HepG2 (cell line): Measurements from ENCODE around the gene RORB.

Experiments
- CCAR2 ChIP-seq: fragments of 200-400 bp; formaldehyde crosslinking; optimal IDR thresholded peaks from 2 replicates; pipeline ENCODE3; 2018; ENCODE audit warnings: low read depth, mild to moderate bottlenecking, low read length, moderate library complexity
- CHCHD3 ChIP-seq: sonication (generic); formaldehyde crosslinking; IDR thresholded peaks from 2 replicates; pipeline ENCODE4 v1.8.0; 2022; ENCODE audit warnings: mild to moderate bottlenecking, missing genetic modification reagents, moderate library complexity
- MYNN ChIP-seq: sonication (generic); formaldehyde crosslinking; IDR thresholded peaks from 2 replicates; pipeline ENCODE4 v1.4.0; 2020; ENCODE audit warnings: mild to moderate bottlenecking, low read depth, missing genetic modification reagents
- RAD21 ChIP-seq: fragments of 450-650 bp; formaldehyde crosslinking; IDR thresholded peaks from 2 replicates; pipeline ENCODE4 v1.5.0; 2020; ENCODE audit warnings: mild to moderate bottlenecking
- TBX3 ChIP-seq: fragments of 450-650 bp; IDR thresholded peaks from 2 replicates; pipeline ENCODE4 v1.6.1; 2017; ENCODE audit warnings: antibody characterized with exemption, mild to moderate bottlenecking, inconsistent platforms, borderline replicate concordance
- TFE3 ChIP-seq: IDR thresholded peaks from 2 replicates; pipeline ENCODE4 v1.6.1; 2016
- ZBTB8A ChIP-seq: sonication (generic); formaldehyde crosslinking; IDR thresholded peaks from 2 replicates; pipeline ENCODE4 v1.4.0; 2020; ENCODE audit warnings: mild to moderate bottlenecking, low read depth, missing genetic modification reagents, borderline replicate concordance
- ZNF629 ChIP-seq: sonication (generic); formaldehyde crosslinking; conservative IDR thresholded peaks from 2 replicates; pipeline ENCODE4 v1.5.0; 2020; ENCODE audit warnings: missing genetic modification reagents
- ZNF724P ChIP-seq: sonication (generic); formaldehyde crosslinking; IDR thresholded peaks from 2 replicates; pipeline ENCODE4 v1.8.0; 2022; ENCODE audit warnings: missing genetic modification reagents, borderline replicate concordance
- TF ChIP-seq, protein P1 (sequence below): sonication (generic); formaldehyde crosslinking; IDR thresholded peaks from one replicate; pipeline ENCODE4 v1.5.1; 2020; ENCODE audit warnings: mild to moderate bottlenecking, missing genetic modification reagents; ENCODE audit errors: not compliant biosample characterization
- TF ChIP-seq, protein P2 (sequence below): sonication (generic); formaldehyde crosslinking; IDR thresholded peaks from 2 replicates; pipeline ENCODE4 v1.5.0; 2020; ENCODE audit warnings: mild to moderate bottlenecking, missing genetic modification reagents, moderate library complexity
- TF ChIP-seq, protein P3 (sequence below): sonication (generic); formaldehyde crosslinking; IDR thresholded peaks from 2 replicates; pipeline ENCODE4 v1.5.1; 2020; ENCODE audit warnings: mild to moderate bottlenecking, missing genetic modification reagents, borderline replicate concordance

DNA sequence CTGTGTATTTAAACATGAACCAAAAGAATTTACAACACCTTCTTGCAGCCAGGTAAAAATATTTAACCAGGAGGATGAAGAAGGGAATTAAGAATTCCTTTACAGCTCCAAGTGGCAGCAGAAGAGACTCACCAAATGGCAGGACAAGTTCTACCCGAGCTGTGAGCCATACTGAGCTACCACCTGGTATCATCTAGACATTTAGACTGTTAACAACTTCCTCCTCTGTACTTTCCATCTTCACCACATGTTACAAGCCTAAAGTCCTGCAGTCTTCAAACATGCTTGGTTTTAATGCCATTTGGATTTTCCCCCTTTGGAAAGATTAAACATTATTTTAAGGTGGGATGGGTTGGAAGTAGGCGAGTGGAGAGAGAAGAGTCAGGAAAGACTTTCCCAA, 200.4 kb downstream of the RORB start:
- TF ChIP-seq MYNN (no peak), ZBTB8A (CRISPR knock-in tag) (no peak), ZNF724P (CRISPR knock-in tag) (no peak), ZNF629 (CRISPR knock-in tag) (no peak), RAD21 (no peak), CHCHD3 (CRISPR knock-in tag) (no peak), CCAR2 (no peak), TBX3 (no peak), TFE3 (CRISPR knock-in tag) (no peak)
- TF ChIP-seq, protein P1, sequence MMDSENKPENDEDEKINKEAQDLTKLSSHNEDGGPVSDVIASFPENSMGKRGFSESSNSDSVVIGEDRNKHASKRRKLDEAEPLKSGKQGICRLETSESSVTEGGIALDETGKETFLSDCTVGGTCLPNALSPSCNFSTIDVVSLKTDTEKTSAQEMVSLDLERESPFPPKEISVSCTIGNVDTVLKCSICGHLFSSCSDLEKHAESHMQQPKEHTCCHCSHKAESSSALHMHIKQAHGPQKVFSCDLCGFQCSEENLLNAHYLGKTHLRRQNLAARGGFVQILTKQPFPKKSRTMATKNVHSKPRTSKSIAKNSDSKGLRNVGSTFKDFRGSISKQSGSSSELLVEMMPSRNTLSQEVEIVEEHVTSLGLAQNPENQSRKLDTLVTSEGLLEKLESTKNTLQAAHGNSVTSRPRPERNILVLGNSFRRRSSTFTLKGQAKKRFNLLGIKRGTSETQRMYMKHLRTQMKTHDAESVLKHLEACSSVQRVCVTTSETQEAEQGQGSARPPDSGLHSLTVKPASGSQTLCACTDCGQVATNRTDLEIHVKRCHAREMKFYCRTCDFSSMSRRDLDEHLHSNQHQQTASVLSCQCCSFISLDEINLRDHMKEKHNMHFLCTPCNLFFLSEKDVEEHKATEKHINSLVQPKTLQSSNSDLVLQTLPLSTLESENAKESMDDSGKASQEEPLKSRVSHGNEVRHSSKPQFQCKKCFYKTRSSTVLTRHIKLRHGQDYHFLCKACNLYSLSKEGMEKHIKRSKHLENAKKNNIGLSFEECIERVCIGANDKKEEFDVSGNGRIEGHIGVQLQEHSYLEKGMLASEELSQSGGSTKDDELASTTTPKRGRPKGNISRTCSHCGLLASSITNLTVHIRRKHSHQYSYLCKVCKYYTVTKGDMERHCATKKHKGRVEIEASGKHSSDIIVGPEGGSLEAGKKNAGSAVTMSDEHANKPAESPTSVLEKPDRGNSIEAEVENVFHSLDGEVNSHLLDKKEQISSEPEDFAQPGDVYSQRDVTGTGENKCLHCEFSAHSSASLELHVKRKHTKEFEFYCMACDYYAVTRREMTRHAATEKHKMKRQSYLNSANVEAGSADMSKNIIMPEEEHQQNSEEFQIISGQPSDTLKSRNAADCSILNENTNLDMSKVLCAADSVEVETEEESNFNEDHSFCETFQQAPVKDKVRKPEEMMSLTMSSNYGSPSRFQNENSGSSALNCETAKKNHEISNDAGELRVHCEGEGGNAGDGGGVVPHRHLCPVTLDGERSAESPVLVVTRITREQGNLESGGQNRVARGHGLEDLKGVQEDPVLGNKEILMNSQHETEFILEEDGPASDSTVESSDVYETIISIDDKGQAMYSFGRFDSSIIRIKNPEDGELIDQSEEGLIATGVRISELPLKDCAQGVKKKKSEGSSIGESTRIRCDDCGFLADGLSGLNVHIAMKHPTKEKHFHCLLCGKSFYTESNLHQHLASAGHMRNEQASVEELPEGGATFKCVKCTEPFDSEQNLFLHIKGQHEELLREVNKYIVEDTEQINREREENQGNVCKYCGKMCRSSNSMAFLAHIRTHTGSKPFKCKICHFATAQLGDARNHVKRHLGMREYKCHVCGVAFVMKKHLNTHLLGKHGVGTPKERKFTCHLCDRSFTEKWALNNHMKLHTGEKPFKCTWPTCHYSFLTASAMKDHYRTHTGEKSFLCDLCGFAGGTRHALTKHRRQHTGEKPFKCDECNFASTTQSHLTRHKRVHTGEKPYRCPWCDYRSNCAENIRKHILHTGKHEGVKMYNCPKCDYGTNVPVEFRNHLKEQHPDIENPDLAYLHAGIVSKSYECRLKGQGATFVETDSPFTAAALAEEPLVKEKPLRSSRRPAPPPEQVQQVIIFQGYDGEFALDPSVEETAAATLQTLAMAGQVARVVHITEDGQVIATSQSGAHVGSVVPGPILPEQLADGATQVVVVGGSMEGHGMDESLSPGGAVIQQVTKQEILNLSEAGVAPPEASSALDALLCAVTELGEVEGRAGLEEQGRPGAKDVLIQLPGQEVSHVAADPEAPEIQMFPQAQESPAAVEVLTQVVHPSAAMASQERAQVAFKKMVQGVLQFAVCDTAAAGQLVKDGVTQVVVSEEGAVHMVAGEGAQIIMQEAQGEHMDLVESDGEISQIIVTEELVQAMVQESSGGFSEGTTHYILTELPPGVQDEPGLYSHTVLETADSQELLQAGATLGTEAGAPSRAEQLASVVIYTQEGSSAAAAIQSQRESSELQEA (CRISPR knock-in tag): no peak
- TF ChIP-seq, protein P2, sequence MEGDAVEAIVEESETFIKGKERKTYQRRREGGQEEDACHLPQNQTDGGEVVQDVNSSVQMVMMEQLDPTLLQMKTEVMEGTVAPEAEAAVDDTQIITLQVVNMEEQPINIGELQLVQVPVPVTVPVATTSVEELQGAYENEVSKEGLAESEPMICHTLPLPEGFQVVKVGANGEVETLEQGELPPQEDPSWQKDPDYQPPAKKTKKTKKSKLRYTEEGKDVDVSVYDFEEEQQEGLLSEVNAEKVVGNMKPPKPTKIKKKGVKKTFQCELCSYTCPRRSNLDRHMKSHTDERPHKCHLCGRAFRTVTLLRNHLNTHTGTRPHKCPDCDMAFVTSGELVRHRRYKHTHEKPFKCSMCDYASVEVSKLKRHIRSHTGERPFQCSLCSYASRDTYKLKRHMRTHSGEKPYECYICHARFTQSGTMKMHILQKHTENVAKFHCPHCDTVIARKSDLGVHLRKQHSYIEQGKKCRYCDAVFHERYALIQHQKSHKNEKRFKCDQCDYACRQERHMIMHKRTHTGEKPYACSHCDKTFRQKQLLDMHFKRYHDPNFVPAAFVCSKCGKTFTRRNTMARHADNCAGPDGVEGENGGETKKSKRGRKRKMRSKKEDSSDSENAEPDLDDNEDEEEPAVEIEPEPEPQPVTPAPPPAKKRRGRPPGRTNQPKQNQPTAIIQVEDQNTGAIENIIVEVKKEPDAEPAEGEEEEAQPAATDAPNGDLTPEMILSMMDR: no peak
- TF ChIP-seq, protein P3, sequence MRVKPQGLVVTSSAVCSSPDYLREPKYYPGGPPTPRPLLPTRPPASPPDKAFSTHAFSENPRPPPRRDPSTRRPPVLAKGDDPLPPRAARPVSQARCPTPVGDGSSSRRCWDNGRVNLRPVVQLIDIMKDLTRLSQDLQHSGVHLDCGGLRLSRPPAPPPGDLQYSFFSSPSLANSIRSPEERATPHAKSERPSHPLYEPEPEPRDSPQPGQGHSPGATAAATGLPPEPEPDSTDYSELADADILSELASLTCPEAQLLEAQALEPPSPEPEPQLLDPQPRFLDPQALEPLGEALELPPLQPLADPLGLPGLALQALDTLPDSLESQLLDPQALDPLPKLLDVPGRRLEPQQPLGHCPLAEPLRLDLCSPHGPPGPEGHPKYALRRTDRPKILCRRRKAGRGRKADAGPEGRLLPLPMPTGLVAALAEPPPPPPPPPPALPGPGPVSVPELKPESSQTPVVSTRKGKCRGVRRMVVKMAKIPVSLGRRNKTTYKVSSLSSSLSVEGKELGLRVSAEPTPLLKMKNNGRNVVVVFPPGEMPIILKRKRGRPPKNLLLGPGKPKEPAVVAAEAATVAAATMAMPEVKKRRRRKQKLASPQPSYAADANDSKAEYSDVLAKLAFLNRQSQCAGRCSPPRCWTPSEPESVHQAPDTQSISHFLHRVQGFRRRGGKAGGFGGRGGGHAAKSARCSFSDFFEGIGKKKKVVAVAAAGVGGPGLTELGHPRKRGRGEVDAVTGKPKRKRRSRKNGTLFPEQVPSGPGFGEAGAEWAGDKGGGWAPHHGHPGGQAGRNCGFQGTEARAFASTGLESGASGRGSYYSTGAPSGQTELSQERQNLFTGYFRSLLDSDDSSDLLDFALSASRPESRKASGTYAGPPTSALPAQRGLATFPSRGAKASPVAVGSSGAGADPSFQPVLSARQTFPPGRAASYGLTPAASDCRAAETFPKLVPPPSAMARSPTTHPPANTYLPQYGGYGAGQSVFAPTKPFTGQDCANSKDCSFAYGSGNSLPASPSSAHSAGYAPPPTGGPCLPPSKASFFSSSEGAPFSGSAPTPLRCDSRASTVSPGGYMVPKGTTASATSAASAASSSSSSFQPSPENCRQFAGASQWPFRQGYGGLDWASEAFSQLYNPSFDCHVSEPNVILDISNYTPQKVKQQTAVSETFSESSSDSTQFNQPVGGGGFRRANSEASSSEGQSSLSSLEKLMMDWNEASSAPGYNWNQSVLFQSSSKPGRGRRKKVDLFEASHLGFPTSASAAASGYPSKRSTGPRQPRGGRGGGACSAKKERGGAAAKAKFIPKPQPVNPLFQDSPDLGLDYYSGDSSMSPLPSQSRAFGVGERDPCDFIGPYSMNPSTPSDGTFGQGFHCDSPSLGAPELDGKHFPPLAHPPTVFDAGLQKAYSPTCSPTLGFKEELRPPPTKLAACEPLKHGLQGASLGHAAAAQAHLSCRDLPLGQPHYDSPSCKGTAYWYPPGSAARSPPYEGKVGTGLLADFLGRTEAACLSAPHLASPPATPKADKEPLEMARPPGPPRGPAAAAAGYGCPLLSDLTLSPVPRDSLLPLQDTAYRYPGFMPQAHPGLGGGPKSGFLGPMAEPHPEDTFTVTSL (CRISPR knock-in tag): no peak
